Measurements from ENCODE around the gene ZFP3. TPM values are rescaled to one million over a fixed set of nuclear protein-coding genes. Genes with fewer than 3 reads are reported as not detected.
"Not testable (repeated sequence)": the region's sequence is repeated elsewhere in the genome, so short reads cannot be mapped to it uniquely, and the experiment has no call there.

ZFP3 gene
- total RNA-seq, result 8.7 TPM

DNA sequence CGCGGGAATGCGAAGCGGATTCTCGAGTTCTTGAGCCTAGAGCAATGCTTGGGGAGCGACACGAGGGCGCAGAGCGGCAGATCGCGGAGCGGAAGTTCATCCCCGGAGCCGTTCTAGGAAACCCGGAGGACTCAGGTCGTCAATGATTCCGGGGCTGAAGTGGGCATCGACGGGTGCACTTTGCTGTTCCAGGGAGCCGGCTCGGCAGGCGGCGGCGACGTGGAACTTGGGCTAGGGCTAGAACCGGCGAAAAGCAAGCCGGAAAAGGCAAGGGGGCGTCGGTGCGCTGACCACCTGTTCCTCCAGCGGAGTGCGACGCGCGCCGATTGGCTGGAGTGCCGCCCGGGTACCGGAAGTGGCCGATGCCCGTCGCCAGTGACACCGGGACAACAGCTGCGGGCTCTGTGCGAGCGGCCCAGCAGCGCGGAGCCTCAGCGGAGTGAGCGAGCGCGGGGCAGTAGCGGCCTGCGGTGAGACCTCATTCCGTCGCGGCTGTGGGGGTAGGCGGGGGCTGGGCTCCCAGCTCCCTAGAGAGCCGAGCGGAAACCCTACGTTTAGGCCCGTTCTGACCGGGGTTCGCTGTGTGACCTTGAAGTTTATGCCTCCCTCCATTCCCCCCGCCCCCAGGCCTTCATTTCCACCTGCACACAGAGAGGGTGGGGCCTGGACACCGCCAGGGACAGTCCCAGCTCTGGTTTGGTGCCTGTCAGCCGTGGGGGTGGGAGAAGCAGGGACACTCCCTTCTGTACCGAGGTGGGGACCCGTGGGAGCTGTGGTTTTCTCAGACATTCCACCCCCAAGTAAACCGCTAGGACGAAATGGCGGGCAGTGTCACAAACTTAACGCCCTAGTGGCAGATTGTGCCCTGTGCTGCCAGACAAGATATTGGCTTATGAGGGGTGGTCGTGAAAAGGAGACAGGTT is at the start of gene ZFP3:
Gene ZFP3 (plus strand): TSS at position 362 of the 923 bp plus-strand sequence. CDS start 13,038 bp downstream, outside the sequence.
- DNase-seq (ENCODE audit: low spot score), result peak; percentile 82

DNA sequence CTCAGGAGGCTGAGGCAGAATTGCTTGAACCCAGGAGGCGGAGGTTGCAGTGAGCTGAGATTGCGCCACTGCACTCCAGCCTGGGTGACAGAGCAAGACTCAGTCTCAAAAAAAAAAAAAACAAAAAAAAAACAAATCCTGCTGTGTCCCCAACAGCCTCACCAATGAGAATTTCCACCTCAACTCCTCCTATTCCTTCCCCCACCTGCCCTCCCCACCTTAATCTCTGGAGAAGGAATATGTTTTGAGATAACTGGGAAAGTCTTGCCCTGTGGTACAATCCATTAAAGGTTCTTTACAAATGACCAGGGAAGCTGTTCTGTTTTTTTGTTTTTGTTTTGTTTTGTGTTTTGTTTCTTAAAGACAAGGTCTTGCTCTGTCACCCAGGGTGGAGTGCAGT is 48.1 kb upstream of the ZFP3 start:
- DNase-seq (ENCODE audit: low spot score), result not testable (repeated sequence)

DNA sequence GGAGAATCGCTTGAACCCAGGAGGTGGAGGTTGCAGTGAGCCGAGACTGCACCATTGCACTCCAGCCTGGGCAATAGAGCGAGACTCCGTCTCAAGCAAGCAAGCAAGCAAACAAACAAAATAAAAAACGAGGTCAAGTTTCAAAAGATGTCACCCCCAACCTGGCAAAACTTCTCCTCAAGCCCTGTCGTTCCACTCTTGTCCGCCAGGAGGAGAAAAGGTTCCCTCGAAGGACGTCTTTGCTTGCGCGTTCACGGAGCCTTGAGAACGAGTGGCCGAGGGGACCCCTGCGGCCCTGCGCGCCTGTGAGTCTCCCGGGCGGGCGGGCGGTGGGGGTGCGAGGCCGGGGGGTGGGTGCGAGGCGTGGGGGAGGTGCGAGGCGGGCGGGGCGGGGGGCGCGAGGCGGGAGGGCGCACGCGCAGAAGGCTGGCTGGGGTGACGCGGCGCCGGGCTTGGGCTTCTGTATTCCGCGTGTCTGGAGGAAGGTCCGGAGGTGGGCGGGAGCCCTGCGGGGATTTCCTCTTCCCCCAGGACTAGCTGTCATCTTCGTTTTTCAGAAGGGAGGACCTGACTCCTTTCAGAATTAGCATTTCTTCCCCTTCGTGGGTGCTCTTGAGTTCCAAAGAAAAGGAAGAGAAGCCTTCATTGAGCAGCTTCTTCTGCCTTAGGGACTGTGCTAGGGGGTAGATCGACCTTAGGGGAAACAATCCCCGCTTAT is 46.7 kb upstream of the ZFP3 start:
- peak; percentile 81 for DNase-seq (ENCODE audit: low spot score)

DNA sequence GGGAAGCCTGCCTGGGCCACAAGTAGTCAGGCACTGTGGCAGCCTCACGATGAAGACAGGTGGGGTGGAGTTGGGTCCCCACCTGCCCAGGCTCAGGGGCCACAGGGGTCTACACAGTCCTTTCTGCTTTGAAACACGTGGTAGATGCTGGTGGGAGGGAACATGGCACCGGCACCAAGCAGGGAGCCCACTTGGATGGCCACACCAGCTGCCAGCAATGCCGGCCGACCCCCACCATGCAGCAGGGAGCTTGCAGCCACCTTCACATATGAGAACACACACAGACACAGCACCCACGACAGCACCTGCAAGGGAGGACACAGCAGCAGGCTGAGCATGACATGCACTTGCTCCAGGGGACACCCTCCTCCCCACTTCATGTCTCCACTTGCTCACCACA is 45.4 kb upstream of the ZFP3 start:
- no peak for DNase-seq (ENCODE audit: low spot score)

DNA sequence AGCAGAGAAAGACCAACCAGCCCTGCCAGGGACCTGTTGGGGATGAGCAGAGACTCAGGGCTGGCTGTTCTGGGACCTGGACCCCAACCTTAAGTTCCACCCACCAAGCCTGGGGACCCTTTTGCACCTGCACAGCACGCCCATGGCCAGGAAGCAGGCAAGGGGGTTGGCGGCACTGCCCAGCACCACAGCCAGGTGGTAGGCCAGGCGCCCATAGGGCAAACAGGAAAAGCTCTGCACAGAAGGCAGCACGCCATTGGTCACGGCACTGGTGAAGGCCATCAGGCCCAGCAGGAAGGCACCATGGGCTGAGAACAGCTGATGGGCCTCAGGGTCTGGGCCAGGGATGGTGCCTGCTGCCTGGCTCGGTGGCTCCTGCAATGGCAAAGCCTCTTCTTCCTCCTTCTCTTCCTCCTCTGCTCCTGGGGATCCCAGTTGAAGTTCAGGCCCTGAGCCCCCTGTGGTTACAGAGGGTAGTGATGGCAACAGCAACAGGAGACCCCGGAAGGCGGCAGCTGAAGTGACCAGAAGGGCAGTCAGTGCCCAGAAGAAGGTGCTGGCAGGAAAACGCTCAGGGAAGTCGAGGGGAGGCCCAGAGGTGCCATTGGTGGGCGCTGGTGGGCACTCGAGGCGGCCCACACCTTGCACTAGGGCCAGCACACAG is 44.8 kb upstream of the ZFP3 start:
- no peak for DNase-seq (ENCODE audit: low spot score)

DNA sequence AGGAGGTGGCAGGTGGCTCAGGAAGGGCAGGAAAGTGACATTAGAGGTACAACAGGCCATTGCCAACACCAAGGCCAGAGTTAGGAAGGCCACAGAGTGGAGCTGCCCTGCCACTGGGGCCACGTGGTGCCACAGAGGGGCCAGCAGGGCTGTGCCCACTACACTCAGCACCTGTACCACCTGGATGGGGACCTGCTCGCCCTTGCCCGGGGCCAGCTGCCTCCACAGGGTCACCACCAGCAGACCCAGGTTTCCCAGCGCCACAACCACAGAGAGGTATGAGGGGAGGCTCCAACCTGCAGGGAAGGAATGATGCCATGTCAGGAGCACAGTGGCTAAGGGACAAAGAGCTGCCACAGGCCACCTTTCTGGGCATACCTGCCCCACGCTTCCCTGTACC is 44.2 kb upstream of the ZFP3 start:
- DNase-seq (ENCODE audit: low spot score), result no peak

DNA sequence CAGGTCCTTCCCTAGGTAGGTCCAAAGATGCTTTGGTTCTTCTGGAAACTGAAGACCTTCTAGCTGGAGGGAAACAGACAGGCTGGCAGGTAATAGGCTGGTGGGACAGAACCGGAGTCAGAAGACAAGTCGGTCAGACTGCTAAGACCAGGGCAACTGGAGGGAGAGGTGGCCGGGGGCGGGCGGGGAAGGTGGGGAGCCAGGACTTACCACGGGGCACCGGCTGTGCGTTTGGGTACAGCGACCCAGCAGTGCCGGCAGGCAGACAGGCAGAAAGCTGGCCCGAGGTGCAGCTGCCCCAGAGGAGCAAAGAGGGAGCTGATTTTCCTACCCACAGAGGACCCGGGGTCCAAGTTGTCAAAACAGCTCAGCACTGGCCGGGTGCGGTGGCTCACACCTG is 43.6 kb upstream of the ZFP3 start:
- no peak for DNase-seq (ENCODE audit: low spot score)

DNA sequence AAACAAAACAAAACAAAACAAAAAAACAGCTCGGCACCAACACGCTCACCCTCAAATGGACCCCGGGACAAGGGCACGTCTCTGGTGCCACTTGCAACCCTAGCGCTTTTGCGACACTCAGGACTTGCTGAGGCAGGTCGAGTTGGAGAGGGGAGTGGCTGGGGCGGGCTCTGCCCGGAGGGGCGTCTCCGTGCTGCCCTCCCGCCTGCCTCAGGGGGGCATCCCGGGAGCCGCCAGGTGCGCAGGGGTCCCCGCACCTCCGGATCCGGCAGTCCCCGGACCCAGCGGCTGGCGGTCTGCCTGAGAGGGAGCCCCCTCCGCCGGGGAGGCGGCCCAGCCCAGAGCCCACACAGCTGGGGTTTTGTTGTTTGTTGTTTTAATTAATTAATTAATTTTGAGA is 43.0 kb upstream of the ZFP3 start, which contains the start of gene SLC52A1:
Gene SLC52A1 (minus strand): TSS at position 112 of the 400 bp plus-strand sequence. CDS start 820 bp downstream, outside the sequence.
- DNase-seq (ENCODE audit: low spot score), result no peak

DNA sequence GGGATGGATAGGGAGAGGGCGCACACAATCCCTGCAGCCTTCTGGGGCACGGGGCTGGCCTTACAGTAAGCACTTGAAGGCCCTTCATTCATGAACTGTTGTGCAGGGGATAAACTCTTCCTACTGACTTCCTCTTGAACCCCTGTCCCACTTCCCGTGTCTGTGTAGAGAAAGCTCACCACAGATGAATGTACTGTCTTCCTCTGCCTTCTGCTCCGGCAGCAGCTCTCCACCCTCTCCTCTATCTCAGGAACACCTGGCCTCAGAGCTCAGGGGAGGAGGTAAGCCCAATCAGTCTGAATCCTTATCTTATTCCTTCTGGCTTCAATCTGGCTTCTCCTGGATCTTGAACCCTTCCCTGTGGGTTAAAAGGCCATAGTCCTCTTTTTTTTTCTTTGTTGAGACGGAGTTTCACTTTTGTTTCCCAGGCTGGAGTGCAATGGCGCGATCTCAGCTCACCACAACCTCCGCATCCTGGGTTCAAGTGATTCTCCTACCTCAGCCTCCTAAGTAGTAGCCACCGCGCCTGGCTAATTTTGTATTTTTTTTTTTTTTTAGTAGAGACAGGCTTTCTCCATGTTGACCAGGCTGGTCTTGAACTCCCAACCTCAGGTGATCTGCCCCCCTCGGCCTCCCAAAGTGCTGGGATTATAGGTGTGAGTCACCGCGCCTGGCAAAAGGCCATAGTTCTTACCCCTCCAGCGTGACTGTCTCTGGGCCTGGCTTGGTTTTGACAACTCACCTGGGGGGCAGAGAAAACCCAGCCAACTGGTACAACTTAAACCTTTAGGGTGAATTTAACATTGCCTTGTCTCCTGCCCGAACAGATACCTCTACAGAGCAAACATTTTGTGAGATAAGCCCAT is 35.9 kb upstream of the ZFP3 start:
- DNase-seq (ENCODE audit: low spot score), result no peak

DNA sequence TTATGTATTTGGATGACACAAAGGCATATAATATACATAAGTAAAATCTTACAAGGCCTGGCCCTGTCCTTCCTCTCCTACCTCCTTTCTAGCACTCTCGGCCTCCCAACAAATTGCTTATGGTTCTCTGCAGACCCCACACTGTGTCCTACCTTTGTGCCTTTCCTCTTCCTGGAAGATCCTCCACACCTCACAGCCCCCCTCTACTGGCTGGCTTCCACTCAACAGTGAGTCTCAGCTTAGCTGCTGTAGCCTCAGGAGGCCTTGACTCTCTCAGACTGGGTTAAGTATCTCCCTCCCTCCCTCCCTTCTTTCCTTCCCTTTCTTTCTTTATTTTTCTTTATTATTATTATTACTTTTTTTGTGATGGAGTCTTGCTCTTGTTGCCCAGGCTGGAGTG is 34.7 kb upstream of the ZFP3 start:
- DNase-seq (ENCODE audit: low spot score), result no peak

DNA sequence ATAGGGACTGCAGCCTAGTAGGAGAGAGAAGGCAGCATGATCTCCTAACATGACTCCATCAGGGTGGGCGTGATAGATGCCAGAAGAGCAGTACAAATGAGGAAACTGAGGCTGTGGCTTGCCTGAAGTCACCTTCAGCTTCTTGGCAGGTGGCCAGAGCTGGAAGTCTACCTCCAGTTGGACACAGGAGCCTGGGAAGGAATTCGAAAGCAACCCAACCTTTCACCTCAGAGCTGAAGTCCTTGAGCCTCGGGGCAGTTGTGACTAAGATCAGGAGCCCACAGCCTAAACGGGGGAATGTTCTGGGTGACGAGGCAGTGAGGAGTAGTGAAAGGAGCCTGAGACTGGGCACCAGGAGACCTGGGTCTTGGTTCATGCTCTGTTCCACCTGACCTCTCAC is 33.6 kb upstream of the ZFP3 start:
- DNase-seq (ENCODE audit: low spot score), result no peak

DNA sequence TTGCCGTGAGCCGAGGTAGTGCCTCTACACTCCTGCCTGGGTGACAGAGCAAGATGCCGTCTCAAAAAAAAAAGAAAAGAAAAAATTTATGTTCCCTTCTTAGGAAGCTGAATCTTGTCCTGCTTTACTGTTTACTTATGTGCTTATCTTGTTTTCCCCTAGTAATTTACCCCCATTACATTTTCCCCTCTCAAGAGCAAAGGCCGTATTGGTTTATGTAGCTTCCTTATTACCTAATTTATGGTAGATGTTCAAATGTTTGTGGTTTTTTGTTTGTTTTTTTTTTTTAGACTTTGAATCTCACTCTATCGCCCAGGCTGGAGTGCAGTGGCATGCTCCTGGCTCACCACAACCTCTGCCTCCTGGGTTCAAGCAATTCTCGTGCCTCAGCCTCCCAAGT is 32.8 kb upstream of the ZFP3 start:
- no peak for DNase-seq (ENCODE audit: low spot score)

DNA sequence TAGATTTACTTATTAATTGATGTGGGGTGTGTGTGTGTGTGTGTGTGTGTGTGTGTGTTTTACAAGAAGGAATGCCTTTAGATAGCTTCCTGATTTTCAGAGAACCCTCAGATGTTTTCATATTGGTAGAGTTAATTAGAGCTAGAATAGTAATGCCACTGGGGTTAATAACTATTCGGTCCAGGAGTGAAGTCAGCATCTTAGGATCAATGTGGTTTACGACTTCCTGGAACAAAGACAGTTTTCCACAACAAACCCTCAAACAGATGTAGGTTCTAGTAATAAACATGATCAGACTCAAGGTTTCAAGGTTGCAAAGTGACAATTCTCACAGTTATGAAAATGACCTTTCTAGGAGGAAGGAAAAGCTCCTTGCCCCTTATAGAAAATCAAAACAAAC is 30.8 kb upstream of the ZFP3 start:
- DNase-seq (ENCODE audit: low spot score), result no peak

DNA sequence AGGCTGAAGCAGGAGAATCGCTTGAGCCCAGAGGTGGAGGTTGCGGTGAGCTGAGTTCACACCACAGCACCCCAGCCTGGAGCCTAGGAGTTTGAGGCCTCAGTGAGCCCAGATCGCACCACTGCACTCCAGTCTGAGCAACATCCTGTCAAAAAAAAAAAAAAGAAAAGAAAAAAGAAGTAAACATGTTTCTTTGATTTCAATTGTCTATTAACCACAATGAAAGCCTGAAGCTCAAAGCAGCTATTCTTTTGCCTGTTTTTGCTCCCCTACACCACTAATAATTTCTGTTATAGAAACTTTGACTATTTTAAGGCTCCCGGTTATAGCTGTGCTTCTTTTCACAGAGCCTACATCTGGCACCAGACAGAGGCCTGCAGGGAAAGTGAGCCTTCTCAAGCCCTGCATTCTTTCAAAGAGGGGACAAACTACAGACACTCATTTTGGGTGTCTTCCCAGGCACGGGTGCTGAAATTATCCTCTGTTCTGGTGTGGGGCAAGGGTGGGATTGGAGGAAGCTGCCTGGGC is 28.9 kb upstream of the ZFP3 start:
- peak; percentile 44 for DNase-seq (ENCODE audit: low spot score)

DNA sequence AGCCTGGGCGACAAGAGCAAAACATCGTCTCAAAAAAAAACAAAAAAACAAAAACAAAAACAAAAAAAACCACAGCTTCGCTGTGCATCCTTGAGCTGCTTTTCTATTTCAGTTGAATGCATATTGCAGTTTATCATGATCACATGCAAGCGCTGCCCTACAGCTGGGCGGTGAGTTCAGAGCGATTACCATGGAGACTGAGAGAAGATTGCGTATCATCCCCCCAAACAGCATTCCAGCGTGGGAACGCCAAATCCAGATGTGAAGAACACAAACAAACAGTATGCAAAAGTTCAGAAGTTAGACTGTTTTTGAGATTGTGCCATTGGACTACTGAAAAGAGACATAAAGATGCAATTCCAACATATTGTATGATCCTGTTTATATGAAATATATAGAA is 28.0 kb upstream of the ZFP3 start:
- no peak for DNase-seq (ENCODE audit: low spot score)

DNA sequence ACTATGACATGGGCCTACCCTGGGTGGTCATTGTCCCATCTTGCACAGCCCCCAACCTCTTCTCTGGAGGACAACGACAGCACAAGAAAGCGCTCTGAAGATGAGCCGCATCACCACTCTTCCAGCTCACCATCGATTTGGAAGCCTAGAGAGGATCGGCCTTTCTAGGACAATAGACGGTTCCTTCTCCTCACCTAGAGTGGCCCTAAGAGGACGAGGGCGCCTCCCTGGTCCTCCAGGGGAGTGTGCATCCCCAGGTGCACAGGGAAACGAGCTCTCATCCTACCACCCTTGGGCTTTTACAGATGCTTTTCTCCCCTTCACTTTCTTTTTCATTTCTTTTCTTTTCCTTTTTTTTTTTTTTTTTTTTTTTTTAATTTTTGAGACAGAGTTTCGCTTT is 22.7 kb upstream of the ZFP3 start:
- no peak for DNase-seq (ENCODE audit: low spot score)

DNA sequence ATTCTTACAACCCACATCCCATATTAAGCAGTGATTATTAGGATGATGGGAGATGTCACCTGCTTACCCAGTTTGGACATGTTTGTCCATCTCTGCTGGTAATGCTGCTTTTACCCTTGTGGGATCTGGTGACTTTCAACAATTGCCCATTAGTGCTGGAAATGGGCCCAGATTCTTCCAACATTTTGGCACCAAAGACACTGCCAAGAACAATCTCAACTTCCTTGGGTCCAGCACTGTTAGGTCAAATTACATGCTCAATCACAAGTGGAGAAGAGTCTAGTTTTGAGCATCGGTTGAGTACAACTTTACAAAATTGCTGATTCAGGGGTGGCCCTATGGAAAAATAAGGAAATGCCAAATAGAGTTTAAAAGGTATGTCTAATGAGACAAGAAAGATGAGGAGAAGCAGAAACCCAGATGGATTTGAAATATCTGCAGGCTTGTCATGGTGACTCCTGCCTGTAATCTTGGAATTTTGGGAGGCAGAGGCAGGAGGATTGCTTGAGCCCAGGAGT is 13.0 kb upstream of the ZFP3 start:
- DNase-seq (ENCODE audit: low spot score), result no peak

DNA sequence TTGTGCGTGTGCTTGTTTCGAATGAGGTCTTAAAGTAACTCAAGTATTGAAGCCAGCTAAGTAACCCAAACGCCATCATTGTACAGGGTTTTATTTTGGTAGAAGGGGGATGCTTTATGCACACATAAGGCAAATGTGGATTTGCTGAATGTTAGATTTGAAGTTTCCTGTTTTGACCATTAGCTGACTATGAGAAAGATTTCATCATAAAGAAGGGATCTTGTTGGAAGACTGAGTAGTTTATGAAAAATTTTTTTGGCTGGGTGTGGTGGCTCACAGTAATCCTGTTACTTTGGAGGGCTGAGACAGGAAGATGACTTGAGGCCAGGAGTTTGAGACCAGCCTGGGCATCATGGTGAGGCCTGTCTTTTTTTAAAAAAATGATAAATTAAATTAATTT is 10.0 kb upstream of the ZFP3 start:
- no peak for DNase-seq (ENCODE audit: low spot score)

DNA sequence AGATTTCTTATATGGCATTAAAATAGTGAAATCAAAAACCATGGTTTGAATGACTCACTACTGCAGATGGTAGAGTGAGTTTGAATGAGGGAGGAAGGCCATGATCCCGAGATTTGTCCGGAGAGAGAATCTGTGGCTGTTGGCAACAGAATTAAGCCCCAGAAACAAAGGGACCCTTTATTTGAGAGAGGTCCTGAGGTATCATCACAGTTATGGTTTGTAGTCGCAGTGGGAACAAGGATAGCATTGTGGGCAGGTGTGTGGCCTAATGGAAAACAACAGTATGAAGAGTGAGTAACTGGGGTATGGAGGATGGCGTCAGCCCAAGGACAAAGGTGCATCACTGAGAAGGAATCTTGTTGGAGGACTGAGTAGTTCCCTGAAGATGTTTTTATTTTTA is 8.5 kb upstream of the ZFP3 start:
- DNase-seq (ENCODE audit: low spot score), result no peak

DNA sequence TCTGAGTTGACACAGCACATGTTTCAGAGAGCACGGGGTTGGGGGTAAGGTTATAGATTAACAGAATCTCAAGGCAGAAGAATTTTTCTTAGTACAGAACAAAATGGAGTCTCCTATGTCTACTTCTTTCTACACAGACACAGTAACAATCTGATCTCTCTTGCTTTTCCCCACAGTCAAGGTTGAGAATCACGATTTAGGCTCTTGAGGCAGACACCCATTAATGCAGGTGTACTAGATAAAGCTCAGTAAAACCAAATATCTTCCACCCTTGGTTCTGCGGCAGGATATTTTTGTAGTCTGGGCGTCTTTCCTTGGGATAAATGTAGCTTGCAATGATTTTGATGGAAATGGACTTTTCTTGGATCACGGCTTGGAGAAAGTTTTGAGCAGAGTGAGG is 2.8 kb upstream of the ZFP3 start:
- DNase-seq (ENCODE audit: low spot score), result not testable (repeated sequence)

DNA sequence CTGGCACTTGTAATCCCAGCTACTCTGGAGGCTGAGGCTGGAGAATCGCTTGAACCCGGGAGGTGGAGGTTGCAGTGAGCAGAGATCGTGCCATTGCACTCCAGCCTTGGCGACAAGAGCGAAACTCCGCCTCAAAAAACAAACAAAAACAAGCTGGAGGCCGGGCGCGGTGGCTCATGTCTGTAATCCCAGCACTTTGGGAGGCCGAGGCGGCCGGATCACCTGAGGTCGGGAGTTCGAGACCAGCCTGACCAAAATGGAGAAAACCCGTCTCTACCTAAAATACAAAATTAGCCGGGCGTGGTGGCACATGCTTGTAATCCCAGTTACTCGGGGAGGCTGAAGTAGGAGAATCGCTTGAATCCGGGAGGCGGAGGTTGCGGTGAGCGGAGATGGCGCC is 992 bp upstream of the ZFP3 start:
- not testable (repeated sequence) for DNase-seq (ENCODE audit: low spot score)

Measured in mucosa of gallbladder (tissue), 1 donor.